ENCODE data around the gene PPP1R18.

The PPP1R18 gene

GRCh38 chr6:30640481-30640880 lies 46.0 kb downstream of the PPP1R18 start:
- no peak for DNase-seq
- Histone ChIP-seq H2AFZ (ENCODE audit: low read depth, low read length) (no peak overlapping the region), H2AK5ac (ENCODE audit: low read length, severe bottlenecking) (no peak overlapping the region), H3K4me3 (ENCODE audit: insufficient read depth in 1 of 2, low read depth in 1 of 2, low read length in 2 of 2) (no peak overlapping the region), H2BK12ac (ENCODE audit: low read length in 2 of 2) (no peak overlapping the region), H3K27ac (ENCODE audit: low read length, poor library complexity, severe bottlenecking) (no peak overlapping the region), H3K27me3 (ENCODE audit: control insufficient read depth in 1 of 2, insufficient read depth in 1 of 2, low read length in 2 of 2) (no peaks in the 10 kb centered on the region), H3K18ac (ENCODE audit: low read depth in 1 of 2, low read length in 2 of 2) (no peak overlapping the region), H3K4me1 (ENCODE audit: control insufficient read depth, insufficient read depth, low read depth, low read length) (no peaks in the 10 kb centered on the region), H2BK15ac (ENCODE audit: low read depth, poor library complexity, severe bottlenecking) (no peak overlapping the region), H4K91ac (ENCODE audit: low read length) (no peak overlapping the region), H2BK120ac (ENCODE audit: low read depth, low read length) (no peak overlapping the region), H3K36me3 (ENCODE audit: control insufficient read depth in 1 of 2, insufficient read depth in 2 of 2, low read depth in 1 of 2, low read length in 2 of 2) (peaks cover 55 to 58% of the 10 kb centered on the region in 2 experiments), H3K9me3 (ENCODE audit: control insufficient read depth, low read length) (no peaks in the 10 kb centered on the region), H3K79me1 (replicated peaks; ENCODE audit: low read length, poor library complexity, severe bottlenecking) (peaks cover 39% of the 10 kb centered on the region), H3K4me2 (ENCODE audit: low read length, poor library complexity, severe bottlenecking) (no peak overlapping the region), H3K9ac (ENCODE audit: low read length) (no peak overlapping the region), H3K4ac (ENCODE audit: low read depth in 1 of 2, low read length in 2 of 2) (no peak overlapping the region), H3K23ac (ENCODE audit: low read length in 2 of 2) (no peak overlapping the region), H2BK5ac (ENCODE audit: low read depth, low read length, poor library complexity, severe bottlenecking) (no peak overlapping the region), H3K14ac (ENCODE audit: low read length in 2 of 2) (no peak overlapping the region), H4K8ac (ENCODE audit: low read length) (no peak overlapping the region)
- 92% methylated on average over 10 of the region's 10 CpGs for WGBS

GRCh38 chr6:30635834-30636233 lies 50.6 kb downstream of the PPP1R18 start:
- no peak overlapping the region for H2BK5ac ChIP-seq (ENCODE audit: low read depth, low read length, poor library complexity, severe bottlenecking)
- peaks cover 41 to 45% of the 10 kb centered on the region in 2 experiments for H3K36me3 ChIP-seq (ENCODE audit: control insufficient read depth in 1 of 2, insufficient read depth in 2 of 2, low read depth in 1 of 2, low read length in 2 of 2)
- no peak overlapping the region for H3K23ac ChIP-seq (ENCODE audit: low read length in 2 of 2)
- H2AK5ac ChIP-seq (ENCODE audit: low read length, severe bottlenecking): no peak overlapping the region
- no peak overlapping the region for H4K91ac ChIP-seq (ENCODE audit: low read length)
- no peak overlapping the region for H2BK12ac ChIP-seq (ENCODE audit: low read length in 2 of 2)
- H2AFZ ChIP-seq (ENCODE audit: low read depth, low read length): no peak overlapping the region
- no peak overlapping the region for H3K27ac ChIP-seq (ENCODE audit: low read length, poor library complexity, severe bottlenecking)
- H3K18ac ChIP-seq (ENCODE audit: low read depth in 1 of 2, low read length in 2 of 2): no peak overlapping the region
- no peak overlapping the region for H3K4ac ChIP-seq (ENCODE audit: low read depth in 1 of 2, low read length in 2 of 2)
- no peak overlapping the region for H2BK120ac ChIP-seq (ENCODE audit: low read depth, low read length)
- no peak for DNase-seq
- H3K79me1 ChIP-seq (replicated peaks; ENCODE audit: low read length, poor library complexity, severe bottlenecking): peaks cover 28% of the 10 kb centered on the region
- H3K4me2 ChIP-seq (ENCODE audit: low read length, poor library complexity, severe bottlenecking): no peak overlapping the region
- WGBS: 97% methylated on average over 3 of the region's 3 CpGs
- no peak overlapping the region for H3K4me3 ChIP-seq (ENCODE audit: insufficient read depth in 1 of 2, low read depth in 1 of 2, low read length in 2 of 2)
- H3K9me3 ChIP-seq (ENCODE audit: control insufficient read depth, low read length): no peaks in the 10 kb centered on the region
- H3K14ac ChIP-seq (ENCODE audit: low read length in 2 of 2): no peak overlapping the region
- H2BK15ac ChIP-seq (ENCODE audit: low read depth, poor library complexity, severe bottlenecking): no peak overlapping the region
- H3K27me3 ChIP-seq (ENCODE audit: control insufficient read depth in 1 of 2, insufficient read depth in 1 of 2, low read length in 2 of 2): no peaks in the 10 kb centered on the region
- H3K9ac ChIP-seq (ENCODE audit: low read length): no peak overlapping the region
- peaks cover 1% of the 10 kb centered on the region for H3K4me1 ChIP-seq (ENCODE audit: control insufficient read depth, insufficient read depth, low read depth, low read length)
- no peak overlapping the region for H4K8ac ChIP-seq (ENCODE audit: low read length)

GRCh38 chr6:30626484-30627366 lies 59.7 kb downstream of the PPP1R18 start, which contains the start of gene ATAT1:
Gene ATAT1 (plus strand): TSS chr6:30626874.
- Histone ChIP-seq H2BK5ac (ENCODE audit: low read depth, low read length, poor library complexity, severe bottlenecking) (peak within 1 kb of the TSS; percentile 5), H3K9ac (ENCODE audit: low read length) (peak within 1 kb of the TSS; percentile 96), H4K8ac (ENCODE audit: low read length) (peak within 1 kb of the TSS; percentile 99), H2BK12ac (ENCODE audit: low read length in 2 of 2) (peak within 1 kb of the TSS in 1 of 2 experiments; percentile 25), H4K91ac (ENCODE audit: low read length) (peak within 1 kb of the TSS; percentile 93), H2AFZ (ENCODE audit: low read depth, low read length) (peak within 1 kb of the TSS; percentile 39), H3K27me3 (ENCODE audit: control insufficient read depth in 1 of 2, insufficient read depth in 1 of 2, low read length in 2 of 2) (no peaks in the 10 kb centered on the region), H3K27ac (ENCODE audit: low read length, poor library complexity, severe bottlenecking) (peak within 1 kb of the TSS; percentile 43), H3K79me1 (replicated peaks; ENCODE audit: low read length, poor library complexity, severe bottlenecking) (peaks cover 32% of the 10 kb centered on the region), H3K23ac (ENCODE audit: low read length in 2 of 2) (no peak within 1 kb of the TSS), H3K4me2 (ENCODE audit: low read length, poor library complexity, severe bottlenecking) (peak within 1 kb of the TSS; percentile 82), H3K18ac (ENCODE audit: low read depth in 1 of 2, low read length in 2 of 2) (peak within 1 kb of the TSS; percentile 83 to 88), H3K36me3 (ENCODE audit: control insufficient read depth in 1 of 2, insufficient read depth in 2 of 2, low read depth in 1 of 2, low read length in 2 of 2) (peaks cover 64 to 78% of the 10 kb centered on the region in 2 experiments), H3K4ac (ENCODE audit: low read depth in 1 of 2, low read length in 2 of 2) (peak within 1 kb of the TSS; percentile 47 to 89), H3K14ac (ENCODE audit: low read length in 2 of 2) (peak within 1 kb of the TSS in 1 of 2 experiments; percentile 67), H2BK120ac (ENCODE audit: low read depth, low read length) (peak within 1 kb of the TSS; percentile 4), H2BK15ac (ENCODE audit: low read depth, poor library complexity, severe bottlenecking) (peak within 1 kb of the TSS; percentile 93), H3K4me3 (ENCODE audit: insufficient read depth in 1 of 2, low read depth in 1 of 2, low read length in 2 of 2) (peak within 1 kb of the TSS; percentile 60 to 95), H3K4me1 (ENCODE audit: control insufficient read depth, insufficient read depth, low read depth, low read length) (peaks cover 4% of the 10 kb centered on the region), H2AK5ac (ENCODE audit: low read length, severe bottlenecking) (peak within 1 kb of the TSS; percentile 33), H3K9me3 (ENCODE audit: control insufficient read depth, low read length) (no peaks in the 10 kb centered on the region)
- DNase-seq: peak; percentile 87
- 6% methylated on average over 36 of the region's 36 CpGs for WGBS
